Kidney glomerular epithelial cell (primary cell): Measurements from ENCODE around the gene BACH1.
A peak's percentile ranks its signal among the peaks of the same experiment; 100 is the strongest.

Experiments used
- DNase-seq: peaks from one replicate; lab custom pipeline; 2025; lab: John Stamatoyannopoulos, UW

Gene BACH1

GRCh38 chr21:29379517-29380054 lies 80.9 kb downstream of the BACH1 start:
- DNase-seq = no peak

GRCh38 chr21:29382030-29382654 lies 83.4 kb downstream of the BACH1 start:
- peak; percentile 85 for DNase-seq

GRCh38 chr21:29384683-29385359 lies 86.1 kb downstream of the BACH1 start:
- DNase-seq = peak; percentile 7

GRCh38 chr21:29385934-29386520 lies 87.3 kb downstream of the BACH1 start:
- no peak for DNase-seq

- no peak for DNase-seq
Observed at GRCh38 chr21:29386803-29387202, 88.1 kb downstream of the BACH1 start.

- no peak for DNase-seq
Observed at GRCh38 chr21:29387598-29387997, 88.9 kb downstream of the BACH1 start.

- no peak for DNase-seq
Observed at GRCh38 chr21:29389136-29389535, 90.4 kb downstream of the BACH1 start.

- DNase-seq = no peak
Observed at GRCh38 chr21:29390778-29391177, 92.1 kb downstream of the BACH1 start.

- DNase-seq = no peak
Observed at GRCh38 chr21:29394051-29394450, 95.3 kb downstream of the BACH1 start.
